ENCODE measurements around the gene RELB.

The RELB gene

GRCh38 chr19:45027371-45027770 is 26.1 kb downstream of the RELB start:
- DNase-seq = no peak

- DNase-seq = no peak
Observed at GRCh38 chr19:45030825-45031224, 29.6 kb downstream of the RELB start.

- DNase-seq = no peak
Observed at GRCh38 chr19:45032421-45032820, 31.2 kb downstream of the RELB start.

- DNase-seq = no peak
Observed at GRCh38 chr19:45035755-45036154, 34.5 kb downstream of the RELB start.

- no peak for DNase-seq
Observed at GRCh38 chr19:45037393-45038169, 36.3 kb downstream of the RELB start.

- peak; percentile 82 for DNase-seq
Observed at GRCh38 chr19:45038931-45039893, 37.9 kb downstream of the RELB start, which contains the start of gene CLASRP. CLASRP (plus strand) TSS chr19:45039045; CDS start chr19:45040213, 1,168 bp downstream.

GRCh38 chr19:45040059-45040771 is 39.0 kb downstream of the RELB start:
- no peak for DNase-seq

GRCh38 chr19:45041125-45041524 is 39.9 kb downstream of the RELB start:
- no peak for DNase-seq

GRCh38 chr19:45045671-45046353 is 44.5 kb downstream of the RELB start:
- peak; percentile 47 for DNase-seq

GRCh38 chr19:45046355-45046754 is 45.1 kb downstream of the RELB start:
- DNase-seq = no peak

GRCh38 chr19:45047188-45047797 is 46.0 kb downstream of the RELB start:
- DNase-seq = no peak

GRCh38 chr19:45049073-45049736 is 47.9 kb downstream of the RELB start:
- no peak for DNase-seq

- no peak for DNase-seq
Observed at GRCh38 chr19:45050036-45050435, 48.8 kb downstream of the RELB start.

GRCh38 chr19:45051929-45052579 is 50.8 kb downstream of the RELB start:
- no peak for DNase-seq

GRCh38 chr19:45056831-45057230 is 55.6 kb downstream of the RELB start:
- DNase-seq = no peak

- DNase-seq = no peak
Observed at GRCh38 chr19:45057444-45057843, 56.2 kb downstream of the RELB start.

GRCh38 chr19:45058622-45059159 is 57.4 kb downstream of the RELB start:
- DNase-seq = no peak

- DNase-seq = peak; percentile 42
Observed at GRCh38 chr19:45059258-45059965, 58.1 kb downstream of the RELB start.

GRCh38 chr19:45061965-45062364 is 60.7 kb downstream of the RELB start:
- no peak for DNase-seq
